ENCODE data around the gene NDRG2. TPM values are rescaled to one million over a fixed set of nuclear protein-coding genes. Genes with fewer than 3 reads are reported as not detected.

Gene NDRG2
- total and polyA plus RNA-seq, 12 donors: 242 to 420 (median 293) TPM

DNA sequence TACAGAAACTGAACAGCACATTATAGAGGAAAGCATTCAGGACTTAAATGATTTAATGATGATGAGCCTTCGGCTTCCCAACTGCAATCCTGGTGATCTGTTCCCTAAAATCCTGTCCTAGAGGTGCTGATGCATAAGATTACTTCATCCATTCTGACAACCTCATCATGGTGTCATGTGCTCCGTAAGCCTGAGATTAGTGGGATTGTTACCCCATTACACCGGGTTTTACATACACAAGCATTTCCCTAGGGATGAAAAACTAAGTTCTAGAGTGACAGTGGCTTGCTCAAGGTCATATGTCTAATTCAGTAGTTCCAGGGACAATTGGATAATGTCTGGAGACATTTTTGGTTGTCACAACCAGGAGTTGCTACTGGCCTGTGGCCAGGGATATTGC is 12.3 kb upstream of the NDRG2 start:
- Histone ChIP-seq H3K27me3 (no peaks in the 10 kb centered on the region), H3K9me3 (no peaks in the 10 kb centered on the region), H3K27ac (peak overlapping the region in 5 of 10 donors; percentile 13 to 87 (median 40)), H3K36me3 (no peaks in the 10 kb centered on the region), H3K4me3 (no peak overlapping the region), H3K4me1 (peaks cover 7 to 30% (median 22%) of the 10 kb centered on the region in 9 donors)
- ATAC-seq (no peak), DNase-seq (no peak)
- 79 to 80% methylated on average over 3 of the region's 3 CpGs for WGBS, 2 donors
- intact Hi-C loops (cut with DNase I): loop anchor here in 1 of 10 donors (2.0 kb wide), 1 partner anchor 22 kb away; no protein-coding TSS in a partner anchor
- TF ChIP-seq, protein P1, sequence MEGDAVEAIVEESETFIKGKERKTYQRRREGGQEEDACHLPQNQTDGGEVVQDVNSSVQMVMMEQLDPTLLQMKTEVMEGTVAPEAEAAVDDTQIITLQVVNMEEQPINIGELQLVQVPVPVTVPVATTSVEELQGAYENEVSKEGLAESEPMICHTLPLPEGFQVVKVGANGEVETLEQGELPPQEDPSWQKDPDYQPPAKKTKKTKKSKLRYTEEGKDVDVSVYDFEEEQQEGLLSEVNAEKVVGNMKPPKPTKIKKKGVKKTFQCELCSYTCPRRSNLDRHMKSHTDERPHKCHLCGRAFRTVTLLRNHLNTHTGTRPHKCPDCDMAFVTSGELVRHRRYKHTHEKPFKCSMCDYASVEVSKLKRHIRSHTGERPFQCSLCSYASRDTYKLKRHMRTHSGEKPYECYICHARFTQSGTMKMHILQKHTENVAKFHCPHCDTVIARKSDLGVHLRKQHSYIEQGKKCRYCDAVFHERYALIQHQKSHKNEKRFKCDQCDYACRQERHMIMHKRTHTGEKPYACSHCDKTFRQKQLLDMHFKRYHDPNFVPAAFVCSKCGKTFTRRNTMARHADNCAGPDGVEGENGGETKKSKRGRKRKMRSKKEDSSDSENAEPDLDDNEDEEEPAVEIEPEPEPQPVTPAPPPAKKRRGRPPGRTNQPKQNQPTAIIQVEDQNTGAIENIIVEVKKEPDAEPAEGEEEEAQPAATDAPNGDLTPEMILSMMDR (IDR thresholded peaks at IDR 0.05): no peak

DNA sequence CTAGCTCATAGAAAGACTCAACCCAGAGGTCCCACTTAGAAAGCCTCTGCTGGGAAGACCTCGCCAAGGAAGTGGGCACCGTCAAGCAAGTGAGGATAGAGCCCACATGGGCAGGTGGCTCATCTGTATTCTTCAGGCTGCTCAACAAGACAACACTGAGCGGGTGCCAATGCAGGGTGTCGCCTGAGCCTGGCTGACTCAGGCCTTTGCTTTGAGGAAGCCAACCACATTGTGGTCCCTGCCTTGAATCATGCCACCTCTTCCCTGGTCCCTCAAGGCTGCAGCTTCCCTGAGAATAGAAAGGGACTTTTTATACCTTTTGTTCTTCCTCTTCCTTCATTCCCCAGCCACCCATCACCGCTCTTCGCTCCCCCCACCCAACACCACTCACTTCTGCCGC is 11.9 kb upstream of the NDRG2 start:
- ATAC-seq (no peak), DNase-seq (no peak)
- TF ChIP-seq, protein P1 (IDR thresholded peaks at IDR 0.05): no peak
- 93 to 95% methylated on average over 7 of the region's 7 CpGs for WGBS, 2 donors
- peaks cover 7 to 30% (median 22%) of the 10 kb centered on the region in 9 donors for H3K4me1 ChIP-seq
- H3K27ac ChIP-seq: peak overlapping the region in 5 of 10 donors; percentile 13 to 87 (median 40)
- H3K4me3 ChIP-seq: no peak overlapping the region
- no peaks in the 10 kb centered on the region for H3K9me3 ChIP-seq
- intact Hi-C loops (cut with DNase I): loop anchor here in 1 of 10 donors (2.0 kb wide), 1 partner anchor 22 kb away; no protein-coding TSS in a partner anchor
- no peaks in the 10 kb centered on the region for H3K36me3 ChIP-seq
- no peaks in the 10 kb centered on the region for H3K27me3 ChIP-seq

DNA sequence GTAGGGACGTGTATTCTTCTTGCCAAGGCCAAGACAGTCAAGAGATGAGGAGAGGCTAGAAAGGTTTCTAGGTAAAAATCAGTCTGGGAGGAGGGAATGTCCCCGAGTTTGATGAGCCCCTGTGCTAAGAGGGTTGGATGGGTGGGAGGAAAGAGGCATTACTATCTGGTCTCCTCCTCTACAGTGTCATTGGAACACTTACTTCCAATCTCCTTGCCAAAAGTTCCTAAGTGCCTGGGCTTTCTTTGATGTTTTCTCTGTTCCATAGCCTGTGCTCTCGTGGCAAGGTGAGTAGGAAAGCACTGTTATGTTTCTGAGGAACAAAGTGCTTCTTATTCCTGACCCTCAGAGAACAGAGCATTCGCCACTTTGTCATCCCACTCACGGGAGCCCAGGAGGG is 9.8 kb upstream of the NDRG2 start, which contains the start of gene RNASE13:
Gene RNASE13 (minus strand): TSS at position 101 of the 400 bp plus-strand sequence. CDS start 519 bp downstream, outside the sequence.
- no peak within 1 kb of the TSS for H3K27ac ChIP-seq
- no peak for DNase-seq
- H3K9me3 ChIP-seq: no peaks in the 10 kb centered on the region
- intact Hi-C loops (cut with DNase I): no loop called here
- ATAC-seq: no peak
- WGBS, 2 donors: 88 to 91% methylated on average over 5 of the region's 5 CpGs
- no peak within 1 kb of the TSS for H3K4me3 ChIP-seq
- no peaks in the 10 kb centered on the region for H3K27me3 ChIP-seq
- peaks cover 4 to 25% (median 18%) of the 10 kb centered on the region in 9 donors for H3K4me1 ChIP-seq
- TF ChIP-seq, protein P1 (IDR thresholded peaks at IDR 0.05): no peak
- H3K36me3 ChIP-seq: no peaks in the 10 kb centered on the region

DNA sequence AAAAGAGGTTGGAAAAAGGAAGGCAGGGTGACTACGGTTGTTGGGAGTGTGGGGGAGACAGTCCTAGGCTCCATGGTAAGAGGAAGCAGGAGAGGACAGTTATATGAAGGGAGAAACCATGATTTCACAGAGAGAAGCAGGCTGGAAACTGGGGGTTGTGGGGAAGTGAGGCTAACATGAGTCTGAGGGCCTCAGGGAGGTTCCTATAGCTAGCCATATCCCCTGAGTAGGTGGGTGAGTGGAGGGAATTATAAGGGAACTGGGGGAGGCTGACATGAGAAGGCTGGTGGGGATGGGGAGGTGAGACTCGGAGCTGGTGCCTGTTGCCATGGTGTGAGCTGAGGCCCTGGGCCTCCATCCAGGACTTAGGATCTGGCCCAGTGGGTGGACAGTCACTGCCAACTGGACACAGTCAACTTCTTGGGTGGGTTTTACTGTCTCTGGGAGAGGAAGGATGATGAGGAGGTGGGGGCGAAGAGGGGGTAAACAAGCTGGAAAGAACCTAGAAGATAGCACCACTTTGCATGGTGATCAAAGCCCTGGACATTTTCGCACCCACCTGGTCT is 8.4 kb upstream of the NDRG2 start:
- 89% methylated on average over 4 of the region's 4 CpGs for WGBS, 2 donors
- peaks cover 0 to 10% (median 3%) of the 10 kb centered on the region in 9 donors for H3K4me1 ChIP-seq

More for the DNA sequence above, 8.4 kb upstream of the NDRG2 start:
- H3K27ac ChIP-seq: no peak overlapping the region
- no peaks in the 10 kb centered on the region for H3K27me3 ChIP-seq
- intact Hi-C loops (cut with DNase I): no loop called here
- H3K36me3 ChIP-seq: no peaks in the 10 kb centered on the region
- TF ChIP-seq, protein P1 (IDR thresholded peaks at IDR 0.05): no peak
- no peak overlapping the region for H3K4me3 ChIP-seq
- ATAC-seq (no peak), DNase-seq (no peak)
- H3K9me3 ChIP-seq: no peaks in the 10 kb centered on the region

All from heart right ventricle (tissue), 16 donors.